H1 (cell line): ENCODE measurements around the gene TMA7B. TPM values are rescaled to one million over a fixed set of nuclear protein-coding genes. Genes with fewer than 3 reads are reported as not detected.

ENCODE experiments used
- CTCF ChIA-PET: fragments of 300-600 bp; sonication (Branson Sonifier 250); formaldehyde crosslinking; loops from one replicate; lab custom pipeline; 2021; ENCODE audit not compliant: partially characterized antibody; lab: Charles Lee
- POLR2A ChIA-PET: fragments of 300-600 bp; sonication (Branson Sonifier 250); formaldehyde crosslinking; loops from one replicate; lab custom pipeline; 2021; ENCODE audit warnings: inconsistent platforms; ENCODE audit not compliant: partially characterized antibody; lab: Charles Lee
- DNase-seq, 2 experiments: peaks; one replicate each; pipeline versions ENCODE4 v3.0.0 to v3.0.0-alpha.2; 2010 to 2022; ENCODE audit warnings: low spot score in 2 of 2, low read depth in 1 of 2, mixed read lengths in 1 of 2
- FAIRE-seq: peaks from 2 replicates; lab custom pipeline; 2011; peaks lifted over from hg19 to GRCh38; lab: Jason Lieb, UNC
- H2AFZ ChIP-seq: 2 replicates; pipeline ENCODE4 v1.8.1; 2012; ENCODE audit warnings: low read length, inconsistent platforms
- H2AK5ac ChIP-seq: 2 replicates; pipeline ENCODE4 v1.6.1; 2013; ENCODE audit warnings: low read depth, low read length
- H2BK120ac ChIP-seq: replicated peaks from 2 replicates; pipeline ENCODE3; 2013; ENCODE audit warnings: low read depth, low read length, inconsistent platforms
- H2BK12ac ChIP-seq: 2 replicates; pipeline ENCODE4 v1.6.1; 2013; ENCODE audit warnings: low read depth, low read length
- H2BK15ac ChIP-seq: 2 replicates; pipeline ENCODE4 v1.6.1; 2013; ENCODE audit warnings: low read length
- H2BK20ac ChIP-seq: 2 replicates; pipeline ENCODE4 v1.6.1; 2013; ENCODE audit warnings: low read length
- H2BK5ac ChIP-seq: 2 replicates; pipeline ENCODE4 v1.6.1; 2013; ENCODE audit warnings: low read depth, low read length
- H3K14ac ChIP-seq: 2 replicates; pipeline ENCODE4 v1.6.1; 2013; ENCODE audit warnings: inconsistent platforms; ENCODE audit not compliant: insufficient read length
- H3K18ac ChIP-seq: 2 replicates; pipeline ENCODE4 v1.6.1; 2013; ENCODE audit warnings: low read length; ENCODE audit errors: extremely low read depth
- H3K23ac ChIP-seq: 2 replicates; pipeline ENCODE4 v1.6.1; 2013; ENCODE audit warnings: inconsistent platforms; ENCODE audit not compliant: insufficient read length
- H3K23me2 ChIP-seq: 2 replicates; pipeline ENCODE4 v1.6.1; 2013; ENCODE audit warnings: low read depth, low read length
- H3K27ac ChIP-seq: 2 replicates; pipeline ENCODE4 v1.6.1; 2011; ENCODE audit warnings: low read depth, low read length, inconsistent platforms
- H3K27me3 ChIP-seq, 4 experiments: replicated peaks in 1 of 4; 1 replicate in 1 of 4; 2 replicates in 3 of 4; pipeline versions ENCODE4 v1.6.1 to v1.8.1; 2011 to 2013; ENCODE audit warnings: low read length in 3 of 4, mild to moderate bottlenecking in 3 of 4, inconsistent platforms in 2 of 4, mixed read lengths in 2 of 4, moderate library complexity in 1 of 4; ENCODE audit not compliant: control insufficient read depth in 3 of 4, insufficient read depth in 3 of 4; ENCODE audit errors: extremely low read depth in 1 of 4
- H3K36me3 ChIP-seq, 4 experiments: 2 replicates each; pipeline versions ENCODE4 v1.6.1 to v1.8.1; 2011 to 2013; ENCODE audit warnings: mild to moderate bottlenecking in 4 of 4, low read length in 3 of 4, moderate library complexity in 2 of 4, control low read depth in 1 of 4, inconsistent platforms in 1 of 4; ENCODE audit not compliant: insufficient read depth in 4 of 4, control insufficient read depth in 2 of 4
- H3K4ac ChIP-seq: replicated peaks from 2 replicates; pipeline ENCODE3; 2013; ENCODE audit warnings: low read length, low read depth, mixed read lengths, inconsistent platforms; ENCODE audit not compliant: insufficient read length
- H3K4me1 ChIP-seq, 4 experiments: replicated peaks in 1 of 4; 1 replicate in 1 of 4; 2 replicates in 3 of 4; pipeline versions ENCODE4 v1.6.1 to v1.8.1; 2011 to 2013; ENCODE audit warnings: low read length in 3 of 4, inconsistent platforms in 2 of 4, mixed read lengths in 1 of 4; ENCODE audit not compliant: insufficient read depth in 4 of 4, control insufficient read depth in 3 of 4
- H3K4me2 ChIP-seq, 2 experiments: 2 replicates each; pipeline versions ENCODE4 v1.6.1 to v1.8.1; 2011 to 2013; ENCODE audit warnings: low read depth in 2 of 2, low read length in 2 of 2, control low read depth in 1 of 2, inconsistent platforms in 1 of 2, mild to moderate bottlenecking in 1 of 2; ENCODE audit not compliant: insufficient read depth in 1 of 2
- H3K4me3 ChIP-seq, 4 experiments: fragments of 200-600, 300-600 bp in 1 of 4; sonication (generic), shearing (Covaris generic), sonication (Bioruptor Twin) in 1 of 4; 2 replicates each; pipeline versions ENCODE4 v1.5.1 to v1.8.1; 2011 to 2016; ENCODE audit warnings: low read length in 4 of 4, low read depth in 3 of 4, control low read depth in 2 of 4, inconsistent platforms in 2 of 4, mild to moderate bottlenecking in 2 of 4, mixed read lengths in 1 of 4, moderate library complexity in 1 of 4; ENCODE audit not compliant: insufficient read depth in 2 of 4; ENCODE audit errors: extremely low read depth in 1 of 4
- H3K56ac ChIP-seq: replicated peaks from 2 replicates; pipeline ENCODE3; 2013; ENCODE audit warnings: low read depth, mild to moderate bottlenecking, mixed read lengths, low read length, inconsistent platforms; ENCODE audit not compliant: insufficient read length
- H3K79me1 ChIP-seq: 2 replicates; pipeline ENCODE4 v1.6.1; 2013; ENCODE audit warnings: low read depth, low read length, control low read depth
- H3K79me2 ChIP-seq, 2 experiments: 2 replicates each; pipeline versions ENCODE4 v1.6.1 to v1.8.1; 2012 to 2013; ENCODE audit warnings: low read length in 2 of 2, mild to moderate bottlenecking in 2 of 2, inconsistent platforms in 1 of 2; ENCODE audit not compliant: insufficient read depth in 2 of 2, control insufficient read depth in 1 of 2
- H3K9ac ChIP-seq, 4 experiments: replicated peaks in 1 of 4; 1 replicate in 1 of 4; 2 replicates in 3 of 4; pipeline versions ENCODE4 v1.6.1 to v1.8.1; 2011 to 2013; ENCODE audit warnings: low read depth in 3 of 4, low read length in 3 of 4, control low read depth in 2 of 4, mild to moderate bottlenecking in 2 of 4, moderate library complexity in 2 of 4, inconsistent platforms in 1 of 4; ENCODE audit errors: extremely low read depth in 1 of 4
- H3K9me3 ChIP-seq, 2 experiments: 2 replicates each; pipeline versions ENCODE4 v1.6.1 to v1.8.1; 2012 to 2013; ENCODE audit warnings: mild to moderate bottlenecking in 2 of 2, moderate library complexity in 2 of 2, control low read depth in 1 of 2, inconsistent platforms in 1 of 2, low read depth in 1 of 2, low read length in 1 of 2, mixed read lengths in 1 of 2; ENCODE audit not compliant: insufficient read depth in 2 of 2
- H4K20me1 ChIP-seq, 2 experiments: replicated peaks in 1 of 2; 2 replicates each; pipeline versions ENCODE3 to v1.8.1; 2011 to 2013; ENCODE audit warnings: inconsistent platforms in 2 of 2, low read length in 2 of 2, mild to moderate bottlenecking in 1 of 2; ENCODE audit not compliant: insufficient read depth in 2 of 2, control insufficient read depth in 1 of 2
- H4K5ac ChIP-seq: 2 replicates; pipeline ENCODE4 v1.6.1; 2013; ENCODE audit warnings: low read length, low read depth, mixed read lengths, inconsistent platforms; ENCODE audit not compliant: insufficient read length
- H4K8ac ChIP-seq: 2 replicates; pipeline ENCODE4 v1.8.0; 2013; ENCODE audit warnings: mild to moderate bottlenecking, moderate library complexity, low read length, inconsistent platforms; ENCODE audit not compliant: insufficient read depth; ENCODE audit errors: extremely low read depth
- H4K91ac ChIP-seq: replicated peaks from 2 replicates; pipeline ENCODE3; 2013; ENCODE audit warnings: low read length, mixed read lengths, inconsistent platforms; ENCODE audit not compliant: insufficient read length
- ATF2 ChIP-seq: IDR thresholded peaks from 2 replicates; pipeline ENCODE4 v1.6.1; 2012; ENCODE audit warnings: low read length, inconsistent platforms
- CREB1 ChIP-seq: IDR thresholded peaks from 2 replicates; pipeline ENCODE4 v1.6.1; 2012; ENCODE audit warnings: inconsistent platforms
- POLR2A ChIP-seq, 2 experiments: IDR thresholded peaks; 1 replicate in 1 of 2; 2 replicates in 1 of 2; pipeline ENCODE4 v1.6.1; 2011; ENCODE audit warnings: low read depth in 2 of 2, low read length in 2 of 2, mild to moderate bottlenecking in 2 of 2; ENCODE audit errors: control extremely low read depth in 1 of 2
- WGBS, 2 experiments: shearing (Covaris generic) in 1 of 2; methylation state at CpG; one replicate each; pipeline versions ENCODE4 v1.1.6 to v1.1.7; 2013 to 2015; ENCODE audit warnings: low lambda C conversion rate in 2 of 2, mixed read lengths in 2 of 2, inconsistent platforms in 1 of 2, low coverage in 1 of 2, missing lambda C conversion rate in 1 of 2; ENCODE audit not compliant: insufficient replicate concordance in 2 of 2, insufficient coverage in 1 of 2, insufficient read length in 1 of 2; ENCODE audit errors: extremely low coverage in 1 of 2, missing lambda C conversion rate in 1 of 2; 5-methylcytosine and 5-hydroxymethylcytosine counted together
- polyA plus RNA-seq, 7 experiments: library from polyadenylated mRNA; depleted of rRNA in 3 of 7; stranded (reverse) in 5 of 7; unstranded in 2 of 7; fragments of >200 nt in 5 of 7; fragments of 200-250 nt in 2 of 7; gene quantifications; 1 replicate in 5 of 7; 2 replicates in 1 of 7; 4 replicates in 1 of 7; pipeline versions ENCODE4 v1.2.1 to v1.2.3, GENCODE V29; 2011 to 2013; ENCODE audit warnings: missing spikeins in 2 of 7, mixed read lengths in 2 of 7
- total RNA-seq: library from RNA; stranded (reverse); fragmentation: NEBNext Ultra II Directional; extraction: Animal tissue kit (Norgen Biotek cat#: 25700); gene quantifications from 2 replicates; pipeline ENCODE4 v1.2.1, GENCODE V29; 2021
- TF ChIP-seq, protein P1 (sequence below): IDR thresholded peaks from 2 replicates; pipeline ENCODE4 v1.6.1; 2012; ENCODE audit warnings: inconsistent platforms

Gene TMA7B
- total and polyA plus RNA-seq, 2 of the 8 experiments (the other 6 are each of a cell fraction or from before 2014, with no cell fraction given), result not detected

GRCh38 chr22:40009292-40009774 is 49.1 kb downstream of the TMA7B start:
- Histone ChIP-seq H3K56ac (no peak overlapping the region), H3K79me2 (peaks cover 0 to 11% of the 10 kb centered on the region in 2 experiments; a peak in 2 of 4 replicates), H2AFZ (no peak overlapping the region), H2AK5ac (no peak overlapping the region), H2BK120ac (no peak overlapping the region), H4K5ac (no peak overlapping the region), H3K27ac (no peak overlapping the region), H3K18ac (peak overlapping the region; percentile 65), H4K20me1 (peaks cover 2 to 16% of the 10 kb centered on the region in 2 experiments), H3K14ac (no peak overlapping the region), H4K8ac (no peak overlapping the region), H3K4me2 (peak overlapping the region; percentile 32 to 62), H3K4me1 (peaks cover 14 to 25% (median 18%) of the 10 kb centered on the region in 4 experiments), H3K23me2 (no peaks in the 10 kb centered on the region; the same call in 1 of the 2 replicates), H3K23ac (no peak overlapping the region), H3K27me3 (no peaks in the 10 kb centered on the region), H2BK12ac (peak overlapping the region; percentile 90; the same call in 1 of the 2 replicates), H2BK5ac (0 out of 2 replicates have a peak overlapping the region, but pooled peaks have one; percentile 52), H2BK20ac (no peak overlapping the region), H3K4me3 (peak overlapping the region in 2 of 4 experiments; percentile 12 to 17; a peak in 3 of 8 replicates), H2BK15ac (0 out of 2 replicates have a peak overlapping the region, but pooled peaks have one; percentile 4), H3K9ac (peak overlapping the region in 1 of 4 experiments; percentile 6; a peak in 1 of 7 replicates), H3K9me3 (no peaks in the 10 kb centered on the region), H4K91ac (no peak overlapping the region)
- WGBS, 2 experiments, result 36% methylated on average over 11 of the region's 11 CpGs; no CpG with 5 or more reads in 1 of the 2 experiments
- CTCF ChIA-PET, result interaction anchor here (0.6 to 16.1 kb wide), 18 partner anchors 8 to 479 kb away, joined by 3 to 159 read pairs (median 4); no protein-coding TSS in a partner anchor
- FAIRE-seq, result peak; percentile 50
- DNase-seq, result peak in 1 of 2 experiments; percentile 74
- POLR2A ChIA-PET, result interaction anchor here (0.7 to 4.1 kb wide), 7 partner anchors 11 to 489 kb away, joined by 3 to 44 read pairs (median 4); partner anchors contain the start of gene ATF4
- TF ChIP-seq, protein P1, sequence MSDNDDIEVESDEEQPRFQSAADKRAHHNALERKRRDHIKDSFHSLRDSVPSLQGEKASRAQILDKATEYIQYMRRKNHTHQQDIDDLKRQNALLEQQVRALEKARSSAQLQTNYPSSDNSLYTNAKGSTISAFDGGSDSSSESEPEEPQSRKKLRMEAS, result peak; percentile 59
- TF ChIP-seq CREB1, result peak; percentile 65
- 0 out of 2 replicates have a peak, but pooled peaks have one; percentile 32 for TF ChIP-seq ATF2
- no peak for TF ChIP-seq POLR2A (IDR thresholded peaks at IDR 0.05; ENCODE audit: control extremely low read depth in 1 of 2, low read depth in 2 of 2, low read length in 2 of 2)
- TF ChIP-seq, all 59 proteins: peak for 3
- Histone ChIP-seq H3K4ac (no peak overlapping the region), H3K79me1 (no peaks in the 10 kb centered on the region), H3K36me3 (no peaks in the 10 kb centered on the region)
